ENCODE data around the gene TMEM255A.

The TMEM255A gene

DNA sequence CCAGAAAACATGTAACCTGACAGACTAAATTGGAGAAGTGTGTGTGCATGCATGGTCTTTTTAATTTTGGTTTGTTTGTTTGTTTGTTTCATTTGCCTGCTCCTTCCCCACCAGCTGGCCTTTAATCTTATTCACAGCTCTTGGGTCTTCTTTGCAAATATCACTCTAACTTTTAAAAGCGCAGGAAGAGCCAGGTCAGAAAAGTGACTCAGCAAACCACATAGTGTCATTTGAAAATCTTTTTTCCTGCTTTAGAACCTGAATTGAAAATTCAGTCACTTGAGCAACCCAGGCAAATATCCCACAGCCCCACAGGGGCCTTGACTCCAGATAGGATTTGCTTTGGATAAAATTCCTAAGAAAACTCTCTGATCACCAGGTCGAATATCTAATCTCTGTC is 4.6 kb downstream of the TMEM255A start:
- no peak for DNase-seq

DNA sequence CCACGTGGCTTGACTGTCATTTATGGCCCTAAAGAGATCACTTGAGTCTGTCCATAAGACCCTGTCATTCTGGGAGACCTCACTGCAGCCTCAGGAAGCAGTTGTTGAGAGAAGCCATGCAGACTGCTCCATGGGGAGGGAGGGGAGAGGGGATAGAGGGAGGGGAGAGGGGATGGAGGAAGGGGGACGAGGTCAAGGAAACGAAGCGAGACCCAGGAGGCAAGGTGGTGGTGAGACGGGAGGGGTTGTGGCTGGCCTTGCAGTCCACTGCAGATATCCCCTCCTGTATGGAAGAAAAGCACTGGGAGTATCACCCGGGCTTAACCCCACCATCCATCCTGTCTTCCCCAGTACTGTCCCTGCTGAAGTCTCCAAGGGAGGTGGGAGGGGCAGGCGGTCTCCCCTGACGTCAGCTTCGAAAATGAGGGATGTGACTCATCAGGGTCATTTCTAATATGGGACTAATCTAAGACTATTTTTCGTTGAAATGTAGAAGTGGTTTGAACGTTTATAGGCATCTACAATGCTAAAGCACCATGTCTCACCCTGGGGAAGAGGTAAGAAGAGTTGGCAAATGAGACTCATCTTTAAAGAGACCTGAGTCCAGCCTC is 5.6 kb downstream of the TMEM255A start:
- DNase-seq: no peak

DNA sequence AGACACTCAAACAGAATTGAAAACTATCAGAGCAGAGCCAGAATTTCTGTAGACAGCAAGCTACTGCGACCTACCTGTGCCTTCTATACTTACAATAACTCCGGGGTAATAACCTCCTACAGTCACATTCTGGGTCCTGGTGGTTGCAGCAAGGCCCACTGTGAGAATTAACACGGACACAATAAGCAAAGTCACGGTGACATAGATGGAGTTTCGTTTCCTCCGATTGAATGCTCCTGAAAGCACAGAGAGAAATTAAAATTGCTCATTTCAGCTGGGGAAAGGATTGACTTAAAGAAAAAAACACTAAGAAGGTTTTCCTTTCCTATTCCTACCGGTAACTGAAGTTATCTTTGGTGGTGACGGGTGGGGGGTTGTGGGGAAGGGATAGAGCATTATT is 7.0 kb downstream of the TMEM255A start:
- DNase-seq: no peak

DNA sequence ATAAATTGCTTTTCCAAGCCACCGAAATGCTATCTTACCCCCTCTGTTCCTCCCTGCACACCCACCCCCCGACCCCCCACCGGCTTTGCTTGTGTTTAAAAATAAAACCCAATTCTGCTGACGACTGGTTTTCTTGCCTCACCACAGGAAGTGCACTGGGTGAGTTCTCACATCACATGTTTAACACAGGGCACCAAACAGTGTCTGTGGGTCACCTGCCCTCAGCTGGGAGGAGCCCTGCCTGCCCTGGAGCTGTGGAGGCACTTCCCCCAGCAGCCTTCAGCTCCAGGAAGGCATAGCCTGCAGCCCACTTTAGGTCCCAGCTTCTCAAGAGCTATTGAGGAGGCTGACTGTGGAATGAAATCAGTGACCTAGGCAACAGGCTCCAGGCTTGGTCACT is 8.8 kb downstream of the TMEM255A start:
- DNase-seq: no peak

DNA sequence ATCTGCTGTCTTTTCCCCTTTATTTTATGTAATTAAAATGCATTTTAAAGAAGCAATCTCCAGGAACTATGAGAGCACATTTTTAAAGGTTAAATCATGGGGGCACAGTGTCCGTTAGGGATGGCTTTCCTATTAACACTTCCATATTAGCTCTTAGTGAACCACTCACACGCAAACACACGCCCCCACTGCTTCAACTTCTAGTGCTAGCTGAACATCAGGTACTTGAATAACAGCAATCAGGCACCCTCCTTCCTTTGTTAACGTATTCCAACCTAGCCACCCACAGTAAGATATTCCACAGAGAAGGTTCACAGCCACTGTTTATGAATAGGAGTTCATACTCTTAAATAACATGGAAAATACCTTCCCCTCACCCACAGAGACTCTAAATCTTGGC is 9.3 kb downstream of the TMEM255A start:
- DNase-seq: no peak

DNA sequence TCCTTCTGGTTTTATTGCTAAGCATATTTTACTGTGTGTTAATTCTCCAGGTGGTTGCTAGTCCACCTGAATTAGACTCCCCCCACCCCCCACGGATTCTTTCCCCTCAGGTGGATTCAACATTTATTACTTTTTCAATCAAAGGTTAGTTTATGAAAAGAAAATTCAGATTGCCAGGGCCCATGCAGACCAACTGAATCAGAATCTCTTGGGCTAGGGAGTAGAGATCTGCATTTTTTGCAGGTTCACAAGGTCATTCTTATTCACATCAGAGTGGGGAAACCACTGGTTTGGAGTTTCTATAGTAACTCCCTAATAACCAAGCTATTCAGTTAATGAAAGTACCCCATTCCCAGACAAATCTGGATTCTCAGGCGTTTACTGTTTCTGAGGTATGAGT is 9.8 kb downstream of the TMEM255A start:
- no peak for DNase-seq

DNA sequence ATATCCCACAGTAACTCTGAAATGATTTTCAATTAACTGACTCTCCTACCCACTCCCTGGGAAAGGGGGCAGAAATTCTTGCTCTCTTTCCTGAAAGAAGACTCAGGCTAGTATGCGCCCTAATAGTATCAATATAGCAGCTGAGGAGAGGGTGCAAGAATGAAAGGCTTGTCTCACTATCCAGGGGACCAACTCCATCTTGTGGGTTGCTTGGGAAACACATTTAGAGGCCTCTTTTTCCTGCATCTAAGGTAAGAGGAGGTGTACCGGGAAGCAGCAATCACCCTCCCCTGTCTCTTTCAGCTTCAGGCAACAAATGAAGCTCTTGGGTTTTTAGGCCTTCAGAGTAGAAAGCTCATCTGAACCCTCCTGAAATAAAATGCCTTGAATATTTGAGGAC is 11.3 kb downstream of the TMEM255A start:
- DNase-seq: no peak

DNA sequence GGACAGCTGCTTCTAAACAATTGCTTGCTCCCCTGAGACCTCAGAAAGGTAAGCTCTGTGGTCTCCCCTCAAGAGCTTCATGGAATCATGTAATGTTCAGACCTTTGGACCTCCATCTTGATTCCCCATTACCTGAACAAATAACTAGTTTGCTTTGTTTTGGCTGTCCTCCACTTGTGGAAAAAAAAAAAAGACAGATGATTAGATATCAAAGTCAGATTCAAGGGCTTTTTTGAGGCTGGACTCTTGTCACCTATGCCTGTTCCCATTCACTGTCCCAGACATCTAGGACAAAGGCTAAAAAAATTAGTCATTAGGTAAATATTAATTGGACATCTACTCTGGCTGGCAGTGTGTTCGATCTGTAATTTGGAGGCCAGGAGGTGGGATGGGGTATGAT is 13.3 kb downstream of the TMEM255A start:
- no peak for DNase-seq

DNA sequence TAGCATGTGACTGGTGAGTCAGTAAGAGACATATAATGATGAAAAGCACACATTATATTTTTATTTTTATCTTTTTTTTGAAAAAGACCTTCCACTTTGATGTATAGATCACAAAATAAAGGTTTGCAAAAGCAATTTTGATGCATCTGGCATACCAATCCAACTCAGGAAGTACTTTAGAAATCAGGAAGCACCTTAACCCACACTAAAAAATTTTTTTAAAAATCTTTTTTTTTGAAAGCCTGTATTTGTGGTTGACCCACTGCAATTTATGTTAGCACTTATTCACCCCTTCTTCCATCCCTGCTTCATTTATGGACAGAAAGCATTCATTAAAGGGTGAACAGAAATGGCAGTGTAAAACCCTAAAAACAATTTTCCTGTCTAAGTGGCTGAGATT is 16.6 kb downstream of the TMEM255A start:
- DNase-seq: no peak

DNA sequence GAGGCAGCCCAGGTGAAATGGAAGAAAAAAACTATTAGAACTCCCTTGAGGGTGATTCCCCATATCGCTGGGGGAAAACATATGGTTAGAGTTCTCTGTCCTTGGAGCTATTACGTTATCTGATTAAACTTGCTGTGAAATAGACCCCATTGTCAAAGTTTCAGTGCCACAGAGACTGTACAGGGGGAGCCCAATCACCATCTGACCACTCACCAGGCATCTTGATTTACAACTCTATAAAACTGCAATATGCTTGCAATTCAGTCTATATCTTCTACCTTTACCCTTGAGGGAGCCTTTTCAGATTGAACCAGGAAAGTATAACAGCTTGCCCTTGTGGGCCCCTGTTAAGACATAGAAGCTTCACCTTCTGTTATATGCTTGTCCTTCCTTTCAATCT is 18.2 kb downstream of the TMEM255A start:
- DNase-seq: no peak

DNA sequence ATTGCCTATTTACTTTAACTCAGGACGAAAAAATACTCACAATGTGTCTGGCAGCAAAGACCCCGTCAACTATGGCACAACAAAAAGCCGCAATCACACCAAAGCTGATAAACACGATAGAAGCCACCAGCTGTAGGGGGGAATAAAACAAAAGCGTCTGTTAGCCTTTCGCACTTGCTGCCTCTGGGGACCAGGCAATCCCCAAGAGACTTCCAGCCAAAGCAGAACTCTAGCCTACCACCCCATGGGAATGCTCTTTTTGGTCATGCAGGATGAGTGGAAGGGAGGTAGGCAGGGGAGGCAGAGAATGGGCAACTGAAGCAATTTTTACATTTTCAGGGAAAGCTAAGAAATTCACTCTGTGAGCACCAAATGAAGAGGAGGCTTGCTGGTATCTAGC is 20.1 kb downstream of the TMEM255A start:
- DNase-seq: no peak

DNA sequence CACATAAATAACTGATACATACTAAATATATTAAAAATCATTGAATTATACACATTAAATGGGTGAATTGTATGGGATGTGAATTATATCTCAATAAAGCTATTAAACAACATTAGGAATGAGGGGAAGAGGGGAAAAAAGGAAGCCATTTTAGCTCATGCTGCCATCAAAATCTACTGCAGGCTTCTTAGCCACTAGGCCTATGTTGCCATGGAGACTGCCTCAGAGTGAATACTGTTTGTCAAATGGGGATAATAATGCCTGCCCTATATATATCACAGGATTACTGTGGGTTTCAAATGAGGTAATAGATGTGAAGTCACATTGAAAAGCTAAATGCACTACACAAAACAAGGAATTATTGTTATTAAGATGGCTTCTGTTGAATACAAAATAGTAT is 21.2 kb downstream of the TMEM255A start:
- no peak for DNase-seq

DNA sequence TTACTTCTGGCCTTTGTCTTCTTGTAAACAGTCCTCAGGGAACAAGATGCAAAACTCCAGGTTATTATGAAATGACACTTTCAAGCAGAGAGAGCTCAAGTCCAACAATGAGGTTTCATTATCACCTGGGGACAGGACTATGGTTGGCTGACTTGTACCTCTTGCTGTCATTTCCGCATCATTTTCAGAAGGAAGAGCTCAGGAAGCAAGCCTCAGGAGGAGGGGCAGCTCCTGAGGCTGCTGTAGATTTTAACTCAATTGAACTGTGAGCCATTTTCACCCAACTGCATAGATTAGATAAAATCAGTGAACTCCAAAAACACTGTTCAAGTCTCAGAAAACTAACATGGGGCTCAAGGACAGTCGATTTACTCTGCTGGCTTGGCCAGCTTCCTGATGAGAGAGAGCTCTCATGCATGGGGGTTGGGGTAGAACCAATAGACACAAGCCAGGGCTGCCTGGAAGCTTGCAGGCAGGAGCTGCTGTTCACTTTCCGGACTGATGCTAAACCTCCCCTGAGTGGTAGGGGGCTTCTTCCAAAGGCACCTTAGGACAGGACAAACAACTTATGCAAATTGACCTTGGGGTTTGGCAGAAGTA is 23.6 kb downstream of the TMEM255A start:
- DNase-seq: no peak

DNA sequence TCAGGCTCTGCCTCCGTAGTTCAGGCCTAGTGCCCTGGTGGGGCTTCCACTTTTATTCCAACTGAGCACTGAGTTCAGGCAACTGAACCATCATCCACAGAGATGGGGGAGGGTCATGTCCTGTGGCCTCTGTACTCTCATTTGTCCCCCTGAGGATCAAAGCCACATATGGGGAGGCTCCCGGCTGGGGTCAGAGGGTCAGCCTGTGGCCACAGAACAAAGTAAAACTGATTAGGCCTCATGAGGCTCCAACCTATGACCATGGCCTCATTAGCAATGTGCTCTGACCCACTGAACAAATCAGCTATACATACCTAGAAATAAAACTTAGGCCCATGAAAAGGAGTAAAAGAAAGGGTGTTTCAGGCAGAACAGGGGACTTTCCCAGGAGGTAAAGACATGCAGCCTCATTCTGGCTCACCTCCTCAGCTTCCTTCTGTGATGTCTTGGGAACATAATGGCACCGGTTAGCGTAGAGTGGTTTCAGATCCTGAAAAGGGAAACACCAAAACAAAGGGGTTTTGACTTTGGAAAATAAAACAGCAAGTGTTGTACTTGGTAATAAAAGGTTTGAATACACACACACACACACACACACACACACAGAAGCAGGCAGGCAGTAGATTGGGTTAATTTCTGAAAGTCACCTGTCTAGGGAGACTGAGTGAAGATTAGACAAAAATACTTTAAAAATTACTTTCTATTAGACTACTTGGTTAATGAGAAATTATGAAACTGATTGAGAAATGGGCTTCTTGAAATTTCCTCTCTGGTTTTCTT is 24.3 kb downstream of the TMEM255A start:
- no peak for DNase-seq

DNA sequence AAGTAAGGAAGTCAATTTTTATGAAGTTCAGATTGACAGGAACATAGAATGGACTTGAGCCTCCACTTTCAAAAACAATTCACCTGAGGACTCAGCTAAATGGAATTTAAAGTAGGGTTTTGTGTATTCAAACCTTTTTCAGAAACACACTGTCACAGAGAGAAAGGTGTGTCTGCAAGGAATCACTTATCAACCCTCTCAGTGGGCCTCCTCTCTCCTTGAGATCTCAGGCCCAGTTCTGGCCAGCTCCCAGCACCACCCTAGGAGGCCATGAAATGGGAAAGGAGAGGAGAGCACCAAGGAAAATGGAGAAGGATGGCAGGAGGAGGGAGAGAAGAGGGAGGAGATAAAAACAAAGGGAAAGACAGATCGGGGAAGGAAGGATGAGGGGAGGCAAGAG is 28.6 kb downstream of the TMEM255A start:
- no peak for DNase-seq

DNA sequence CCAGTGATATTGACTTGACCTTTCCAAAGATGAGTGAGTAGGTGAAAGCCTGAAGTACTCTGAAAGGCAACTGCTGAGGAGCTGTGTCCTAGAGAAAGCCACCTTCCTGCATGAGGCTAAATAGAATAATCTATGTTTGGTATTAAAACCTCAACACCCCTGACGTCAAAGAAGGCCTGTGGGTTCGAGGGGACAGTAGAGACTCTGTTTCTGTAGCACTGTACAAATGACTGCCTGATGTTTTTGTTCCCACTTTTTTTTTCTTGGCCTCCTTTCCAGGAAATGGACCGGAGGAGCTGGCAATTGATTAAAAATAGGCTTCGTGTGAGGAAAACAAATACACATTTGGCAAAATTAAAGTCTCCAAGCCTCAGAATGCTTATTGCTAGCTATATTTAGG is 29.5 kb downstream of the TMEM255A start:
- DNase-seq: no peak

DNA sequence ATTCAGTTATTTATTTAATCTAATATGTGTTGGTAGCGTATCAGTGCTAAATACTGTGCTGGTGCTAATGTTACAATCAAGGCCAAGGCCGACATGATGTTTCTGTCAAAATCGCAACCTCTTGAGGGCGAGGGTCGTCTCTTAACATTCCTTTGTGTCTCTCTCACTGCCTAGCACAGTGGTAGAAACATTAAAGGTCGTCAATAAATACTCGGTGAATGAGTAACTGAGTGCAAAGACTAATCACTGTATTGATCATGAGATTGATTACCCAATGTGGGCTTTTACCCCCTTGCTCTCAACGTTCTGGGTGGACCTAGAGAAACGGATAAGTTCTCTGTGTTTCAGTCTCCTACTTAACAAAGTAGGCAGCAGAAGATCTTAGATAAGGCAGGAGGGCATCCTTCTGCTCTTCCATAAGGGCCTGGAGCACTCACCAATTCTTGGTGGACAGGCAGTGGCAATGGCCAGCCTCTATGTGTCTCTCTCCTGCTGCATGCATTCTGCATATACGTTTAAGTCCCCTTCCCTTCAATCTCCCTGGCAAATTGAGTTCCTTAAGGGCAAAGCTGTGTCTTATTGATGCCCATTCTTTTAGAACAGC is 30.1 kb downstream of the TMEM255A start:
- DNase-seq: no peak

DNA sequence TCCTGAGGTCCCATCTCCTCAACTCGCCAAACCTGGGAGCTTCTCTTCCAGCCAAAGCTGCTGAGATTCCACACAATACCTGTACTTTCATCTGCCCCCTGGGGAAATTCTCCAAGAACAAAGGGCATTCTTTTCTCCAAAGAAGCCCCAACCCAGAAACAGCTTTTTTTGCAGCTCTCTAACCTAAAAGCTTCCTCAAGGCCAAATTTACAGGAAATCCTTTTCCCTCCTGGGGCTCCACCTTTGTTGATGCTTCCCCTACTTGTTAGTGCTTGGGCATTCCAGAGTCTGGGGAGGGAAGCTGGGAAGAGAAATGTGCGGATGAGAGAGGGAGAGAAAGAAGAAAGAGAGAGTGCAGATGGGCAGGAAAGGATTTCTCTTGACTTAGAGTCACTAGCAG is 36.3 kb downstream of the TMEM255A start:
- DNase-seq: no peak

DNA sequence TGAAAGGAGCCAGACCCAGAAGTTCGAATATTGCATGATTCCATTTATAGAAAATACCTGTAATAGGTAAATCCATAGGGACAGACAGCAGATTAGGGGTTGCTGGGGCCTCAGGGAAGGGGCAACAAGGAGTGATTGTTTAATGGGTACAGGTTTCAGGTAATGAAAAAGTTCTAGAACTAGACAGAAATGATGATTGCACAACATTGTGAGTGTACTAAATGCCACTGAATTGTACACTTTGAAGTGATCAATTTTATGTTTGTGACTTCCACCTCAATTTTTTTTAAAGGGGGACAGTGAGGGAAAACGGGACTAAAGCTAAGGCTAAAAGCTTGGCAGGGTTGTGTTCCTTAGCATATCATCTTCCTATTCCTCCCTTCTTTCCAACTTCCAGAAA is 37.1 kb downstream of the TMEM255A start:
- no peak for DNase-seq

DNA sequence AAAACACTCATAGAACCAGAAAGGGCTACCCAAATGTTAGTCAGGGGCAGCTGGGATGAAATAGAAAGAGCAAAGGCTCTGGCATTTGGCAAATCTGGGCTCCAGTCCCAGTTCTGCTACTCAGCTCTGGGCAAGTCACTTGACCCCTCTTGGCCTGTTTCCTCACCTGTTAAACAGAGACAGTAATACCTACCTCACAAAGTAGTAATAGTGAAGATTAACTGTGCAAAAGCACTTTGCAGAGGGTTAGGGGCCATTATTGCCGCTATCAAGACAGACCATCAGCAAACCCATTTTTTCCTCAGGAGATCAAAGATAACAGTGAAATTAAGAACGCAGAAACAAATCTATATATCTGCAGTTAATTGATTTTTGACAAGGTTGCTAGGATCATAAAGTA is 40.0 kb downstream of the TMEM255A start:
- no peak for DNase-seq

DNA sequence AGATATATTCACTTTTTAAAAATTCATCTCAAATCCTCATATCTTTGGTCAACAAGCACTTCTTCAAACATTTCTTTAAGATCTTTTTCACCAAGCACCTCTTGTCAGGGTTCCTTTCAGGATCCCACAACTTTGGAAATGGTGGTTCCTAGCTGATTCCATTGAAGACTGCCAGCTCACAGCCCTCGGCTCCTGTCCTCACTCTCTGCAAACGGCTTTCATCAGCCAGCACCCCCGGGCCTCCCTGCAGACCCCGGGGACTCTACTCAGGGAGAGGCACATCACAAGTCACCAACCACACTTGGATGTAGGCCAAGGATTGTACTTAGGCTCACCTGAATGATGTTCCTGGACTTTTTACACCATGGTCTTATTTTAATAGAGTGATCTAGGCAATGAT is 40.7 kb downstream of the TMEM255A start:
- no peak for DNase-seq

DNA sequence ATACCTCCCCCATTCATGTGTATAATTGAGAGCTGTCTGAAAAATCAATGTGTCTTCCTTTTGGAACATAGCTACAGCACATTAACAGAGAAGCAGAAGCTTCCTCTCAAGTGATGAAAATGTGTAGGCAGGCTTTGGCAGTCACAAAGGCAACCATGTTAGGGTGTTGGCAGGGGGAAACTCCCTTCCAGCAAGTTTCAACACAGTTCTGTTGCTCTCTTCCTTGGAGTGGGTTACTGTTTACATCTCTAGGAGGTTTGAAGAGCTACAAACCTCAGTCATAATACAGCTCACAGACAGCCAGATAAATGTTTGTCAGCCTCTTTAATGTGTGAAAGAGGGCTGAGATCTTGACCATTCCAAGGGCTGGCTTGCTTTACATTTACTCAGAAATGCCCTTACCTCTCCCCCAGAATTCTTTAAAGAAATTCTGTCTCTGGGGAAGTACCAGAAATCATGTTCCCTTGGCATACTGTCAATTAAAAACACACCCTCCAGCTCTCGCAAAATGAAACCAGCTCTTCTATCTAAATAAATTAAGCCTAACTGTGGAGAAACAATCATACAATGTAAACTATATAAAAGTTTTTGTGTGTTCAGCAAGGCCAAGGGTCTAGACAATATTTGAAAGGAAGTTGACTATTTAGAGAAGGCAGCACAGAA is 41.8 kb downstream of the TMEM255A start:
- no peak for DNase-seq

DNA sequence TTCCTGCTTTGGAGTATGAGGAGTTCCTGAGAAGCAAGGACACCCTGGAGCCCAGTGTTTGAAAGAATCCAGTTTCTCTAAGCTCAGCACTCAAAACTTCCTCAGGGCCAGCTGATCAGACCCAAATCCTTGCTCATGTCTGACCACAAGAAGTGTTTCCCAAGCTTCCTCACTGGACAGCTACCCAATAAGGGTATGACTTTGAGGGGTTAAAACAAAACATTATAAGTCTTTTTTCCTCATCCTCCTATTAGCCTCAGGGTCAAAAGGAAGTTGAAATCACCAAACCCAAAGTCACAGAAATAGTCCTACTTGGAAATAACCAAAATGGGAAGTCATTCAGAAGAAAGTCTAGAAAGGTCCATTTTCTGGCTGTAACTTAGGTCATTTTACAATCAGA is 46.9 kb downstream of the TMEM255A start:
- DNase-seq: no peak
